RWPE1 (cell line): Measurements from ENCODE around the gene HOXB7.

ENCODE experiments used
- CTCF ChIA-PET: fragments of 350-600 bp; sonication (Branson Sonifier 250); formaldehyde crosslinking; extraction: SDS; loops from one replicate; lab custom pipeline; 2021; lab: Yijun Ruan, JAX
- POLR2A ChIA-PET: fragments of 400-600 bp; formaldehyde crosslinking; extraction: SDS; loops from one replicate; lab custom pipeline; 2020; ENCODE audit warnings: antibody characterized with exemption; ENCODE audit not compliant: low non-redundant PET; lab: Yijun Ruan, JAX
- DNase-seq: peaks from one replicate; pipeline ENCODE4 v3.0.0; 2012; ENCODE audit warnings: low spot score
- H3K27ac ChIP-seq: fragments of 450-650 bp; 2 replicates; pipeline ENCODE4 v1.5.1; 2017
- TF ChIP-seq, protein P1 (sequence below): fragments of 450-650 bp; conservative IDR thresholded peaks from 2 replicates; pipeline ENCODE4 v1.5.1; 2017; ENCODE audit warnings: low read depth, mild to moderate bottlenecking

HOXB7 gene

DNA sequence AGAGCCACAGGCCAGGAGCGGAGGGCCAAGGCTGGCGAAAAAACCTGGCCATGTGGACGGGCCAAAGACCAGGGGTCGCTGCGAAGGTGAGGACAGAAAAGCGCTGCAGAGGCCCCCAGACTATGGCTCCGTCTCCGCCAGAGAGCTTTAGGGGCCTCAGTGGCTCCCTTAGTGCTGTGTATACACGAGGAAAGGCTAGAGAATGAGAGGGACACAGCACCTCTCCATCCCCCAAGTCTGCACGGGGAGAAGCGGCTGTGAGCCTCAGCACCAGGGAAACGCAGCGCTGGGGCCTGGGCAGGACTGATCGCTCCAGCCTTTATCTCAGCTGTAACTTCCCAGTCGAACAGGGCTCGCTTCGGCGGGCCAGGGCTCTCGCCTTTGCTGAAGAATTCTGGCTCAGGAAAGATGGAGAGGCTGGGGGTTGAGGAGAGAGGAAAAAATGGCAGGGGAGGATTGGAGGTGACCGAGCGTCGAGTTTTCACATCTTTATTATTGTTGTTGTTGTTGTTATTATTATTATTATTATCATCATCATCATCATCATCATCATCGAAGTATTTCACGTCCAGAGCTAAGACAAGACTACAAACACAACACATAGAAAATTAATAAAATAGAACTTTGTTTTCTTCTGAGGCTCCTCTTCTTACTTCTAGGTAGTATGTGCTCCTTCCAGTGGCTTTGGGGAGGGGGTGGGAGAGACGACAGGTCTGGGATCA, 15.4 kb downstream of the HOXB7 start:
- H3K27ac ChIP-seq: no peak overlapping the region
- POLR2A ChIA-PET: no interaction called here
- no peak for DNase-seq
- TF ChIP-seq, protein P1, sequence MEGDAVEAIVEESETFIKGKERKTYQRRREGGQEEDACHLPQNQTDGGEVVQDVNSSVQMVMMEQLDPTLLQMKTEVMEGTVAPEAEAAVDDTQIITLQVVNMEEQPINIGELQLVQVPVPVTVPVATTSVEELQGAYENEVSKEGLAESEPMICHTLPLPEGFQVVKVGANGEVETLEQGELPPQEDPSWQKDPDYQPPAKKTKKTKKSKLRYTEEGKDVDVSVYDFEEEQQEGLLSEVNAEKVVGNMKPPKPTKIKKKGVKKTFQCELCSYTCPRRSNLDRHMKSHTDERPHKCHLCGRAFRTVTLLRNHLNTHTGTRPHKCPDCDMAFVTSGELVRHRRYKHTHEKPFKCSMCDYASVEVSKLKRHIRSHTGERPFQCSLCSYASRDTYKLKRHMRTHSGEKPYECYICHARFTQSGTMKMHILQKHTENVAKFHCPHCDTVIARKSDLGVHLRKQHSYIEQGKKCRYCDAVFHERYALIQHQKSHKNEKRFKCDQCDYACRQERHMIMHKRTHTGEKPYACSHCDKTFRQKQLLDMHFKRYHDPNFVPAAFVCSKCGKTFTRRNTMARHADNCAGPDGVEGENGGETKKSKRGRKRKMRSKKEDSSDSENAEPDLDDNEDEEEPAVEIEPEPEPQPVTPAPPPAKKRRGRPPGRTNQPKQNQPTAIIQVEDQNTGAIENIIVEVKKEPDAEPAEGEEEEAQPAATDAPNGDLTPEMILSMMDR: no peak
- CTCF ChIA-PET: no interaction called here

DNA sequence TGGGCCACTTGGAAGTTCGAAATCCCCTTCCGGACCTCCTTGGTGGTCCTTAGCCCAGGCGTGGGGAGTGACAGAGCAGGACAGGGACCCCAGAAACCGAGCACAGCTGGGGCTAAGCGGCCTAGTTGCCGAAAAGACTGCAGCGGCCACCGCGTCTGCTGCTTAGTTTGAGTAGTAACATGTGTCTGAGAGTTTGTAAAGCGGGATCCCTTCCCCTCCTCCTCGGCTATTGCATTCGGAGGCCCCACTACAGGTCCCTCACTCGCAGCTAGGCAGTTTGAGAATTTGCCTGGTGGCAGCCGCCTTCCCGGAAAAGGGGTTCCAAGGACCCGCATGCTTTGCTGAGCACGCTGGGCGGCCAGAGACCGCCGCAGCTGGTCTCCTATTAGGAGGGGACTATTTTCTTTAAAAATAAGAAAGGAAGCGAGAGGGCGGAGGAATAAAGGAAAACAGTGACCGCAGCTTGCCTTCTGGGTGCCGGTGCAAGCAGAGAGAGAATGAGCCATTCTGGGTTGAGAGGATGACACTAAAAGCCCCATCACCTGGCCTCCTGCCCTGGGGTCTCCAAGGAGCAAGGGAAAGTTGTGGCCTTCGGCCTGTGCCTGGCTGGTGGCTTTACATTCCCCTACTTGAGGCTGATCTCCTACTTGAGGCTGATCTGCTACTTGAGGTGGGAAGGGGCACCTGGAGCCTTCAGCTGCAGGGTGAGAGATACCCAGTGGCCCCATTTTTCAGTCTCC, 16.1 kb downstream of the HOXB7 start:
- POLR2A ChIA-PET: no interaction called here

DNA sequence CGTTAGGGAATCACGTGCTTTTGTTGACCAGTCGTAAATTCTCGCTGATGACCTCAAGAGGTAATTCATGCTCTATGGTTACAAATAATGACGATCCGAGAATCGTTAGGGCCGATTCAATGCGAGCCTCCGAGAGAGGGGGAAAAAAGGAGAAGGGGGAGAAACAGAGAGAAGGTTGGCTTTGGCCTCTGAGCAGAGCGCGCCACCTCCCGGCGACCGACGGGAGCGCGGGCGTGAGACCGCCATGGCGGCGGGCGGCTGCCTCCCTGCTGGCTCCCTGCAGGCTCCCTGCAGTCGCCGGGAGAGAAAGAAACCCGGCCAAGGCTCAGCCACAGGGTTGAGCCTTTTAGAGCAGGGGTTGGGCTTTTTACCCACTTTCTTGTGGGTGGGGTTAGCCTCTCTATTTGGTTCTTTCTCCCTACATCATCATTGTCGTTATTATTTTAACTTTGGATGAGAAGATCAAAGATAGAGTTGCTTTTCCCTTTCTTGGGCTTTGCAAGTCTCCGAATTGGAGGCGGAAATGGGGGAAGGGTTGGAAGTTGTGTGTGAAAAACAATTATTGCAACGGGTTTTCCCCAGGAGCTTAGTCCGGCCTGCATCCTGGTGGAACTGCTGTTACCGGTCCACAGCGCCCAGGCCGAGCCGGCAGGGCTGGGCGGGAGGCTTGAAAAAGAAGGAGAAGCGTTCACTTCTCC, 16.8 kb downstream of the HOXB7 start:
- no peak overlapping the region for H3K27ac ChIP-seq
- TF ChIP-seq, protein P1: no peak
- POLR2A ChIA-PET: no interaction called here
- DNase-seq: no peak
- CTCF ChIA-PET: interaction anchor here (0.7 kb wide), 1 partner anchor 141 kb away, joined by 3 read pairs; no protein-coding TSS in a partner anchor

More for the DNA sequence above, 16.1 kb downstream of the HOXB7 start:
- CTCF ChIA-PET: interaction anchor here (0.7 kb wide), 1 partner anchor 141 kb away, joined by 3 read pairs; no protein-coding TSS in a partner anchor
- TF ChIP-seq, protein P1: no peak
- H3K27ac ChIP-seq: no peak overlapping the region
- no peak for DNase-seq

DNA sequence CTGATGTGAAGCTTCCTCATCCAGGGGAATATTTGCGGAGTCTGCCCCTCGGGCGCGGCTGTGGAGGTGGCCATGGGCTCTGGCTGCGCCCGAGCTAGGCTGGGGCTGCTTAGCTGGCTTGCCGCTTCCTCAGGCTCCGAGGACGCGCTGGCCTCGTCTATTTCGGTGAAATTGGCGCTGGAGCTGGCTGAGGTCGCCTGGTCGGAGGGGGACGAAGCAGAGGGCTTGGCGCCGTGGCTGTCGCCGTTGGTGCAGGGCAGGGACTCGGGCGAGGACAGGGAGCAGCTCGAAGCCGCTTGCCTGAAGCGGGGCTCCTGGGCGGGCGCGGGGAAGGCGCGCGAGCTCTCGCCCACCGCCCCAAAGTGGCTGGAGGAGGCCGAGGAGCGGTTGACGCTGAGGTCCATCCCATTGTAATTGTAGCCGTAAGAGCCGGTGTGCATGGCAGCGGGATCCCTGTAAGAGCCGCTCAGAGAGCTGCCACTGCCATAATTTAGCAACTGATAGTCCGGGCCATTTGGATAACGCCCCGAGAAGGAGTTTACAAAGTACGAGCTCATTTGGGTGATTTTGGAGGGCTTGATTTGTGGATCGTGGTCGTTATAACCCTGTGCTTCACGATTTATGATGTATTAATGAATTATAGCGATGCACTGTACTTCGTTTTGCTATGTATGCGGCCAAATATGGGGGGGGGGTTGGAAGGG, 17.5 kb downstream of the HOXB7 start, which contains the start of gene HOXB5:
Gene HOXB5, minus strand, starts transcription at position 654 of the 704 bp plus-strand sequence. Its CDS starts 97 bp downstream, at position 557.
- CTCF ChIA-PET: interaction anchor here (0.7 to 1.4 kb wide), 2 partner anchors 9 to 450 kb away, joined by 3 to 4 read pairs; no protein-coding TSS in a partner anchor
- POLR2A ChIA-PET: no interaction called here

DNA sequence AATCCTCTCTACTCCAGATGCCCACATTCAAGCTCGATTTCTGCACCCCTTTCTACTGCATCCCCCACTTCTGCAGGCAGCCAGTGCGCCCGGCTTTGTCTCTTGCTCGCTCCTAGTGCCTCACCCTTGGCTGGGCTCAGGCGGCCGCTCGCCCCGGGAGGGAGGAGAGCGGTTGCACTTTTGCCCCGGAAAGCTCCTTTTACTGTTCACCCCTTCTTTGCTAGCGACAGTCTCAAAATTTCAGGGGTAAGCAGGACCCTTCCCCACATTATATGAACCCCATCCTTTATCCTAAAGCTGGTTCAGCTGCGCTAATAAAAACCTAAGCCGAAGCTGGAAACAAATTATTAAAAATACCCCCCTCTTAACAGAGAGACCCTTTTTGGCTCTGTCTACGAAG, 18.2 kb downstream of the HOXB7 start:
- no peak overlapping the region for H3K27ac ChIP-seq
- DNase-seq: no peak
- TF ChIP-seq, protein P1: no peak
- CTCF ChIA-PET: interaction anchor here (0.7 to 1.4 kb wide), 2 partner anchors 10 to 449 kb away, joined by 3 to 4 read pairs; no protein-coding TSS in a partner anchor
- POLR2A ChIA-PET: no interaction called here

More for the DNA sequence above, 17.5 kb downstream of the HOXB7 start, which contains the start of gene HOXB5:
- H3K27ac ChIP-seq: no peak within 1 kb of the TSS
- TF ChIP-seq, protein P1: no peak
- no peak for DNase-seq
